Omental fat pad (tissue), 4 donors: ENCODE measurements around the gene AAR2. TPM values are rescaled to one million over a fixed set of nuclear protein-coding genes. Genes with fewer than 3 reads are reported as not detected.

Experiments used
- ATAC-seq: fragments of 150-250 bp; one replicate; pipeline ENCODE4 v1.9.1; 2016; ENCODE audit warnings: mild to moderate bottlenecking, moderate library complexity; ENCODE audit not compliant: low FRiP score
- DNase-seq: peaks from one replicate; pipeline ENCODE4 v3.0.0-alpha.2; 2019; ENCODE audit warnings: low spot score
- CTCF ChIP-seq, 3 donors: fragments of 450-650 bp; IDR thresholded peaks; one replicate each; pipeline ENCODE4 v1.5.1; 2016 to 2017; ENCODE audit warnings: antibody characterized with exemption in 3 of 3, mild to moderate bottlenecking in 3 of 3, moderate library complexity in 2 of 3
- total RNA-seq, 4 donors: library from RNA; depleted of rRNA; stranded (reverse); fragments of >200 nt; gene quantifications; one replicate each; pipeline ENCODE4 v1.1.0, GENCODE V29; 2016

The AAR2 gene
- total RNA-seq, 4 donors from 2014 or later, result 30.8 to 40.5 (median 32.3) TPM

- peak; percentile 34 for ATAC-seq
- DNase-seq, result no peak
- TF ChIP-seq CTCF (IDR thresholded peaks at IDR 0.05), result no peak
Measured at GRCh38 chr20:36305602-36306551, 69.6 kb downstream of the AAR2 start, which contains the start of gene DLGAP4. TSS of gene DLGAP4 (plus strand) at chr20:36306339. CDS start at chr20:36431718, 125,379 bp downstream.

Other genes with a start within 250 kb of the AAR2 start
- 10 to 100 TPM; 27.4 to 55.5 (median 46.0) TPM for gene EPB41L1, start 81.7 kb upstream of the AAR2 start, total RNA-seq
- 10 to 100 TPM; 26.0 to 42.6 (median 30.7) TPM for gene DLGAP4, start 69.9 kb downstream of the AAR2 start, total RNA-seq